Measurements from ENCODE around the gene INSL3. TPM values are rescaled to one million over a fixed set of nuclear protein-coding genes. Genes with fewer than 3 reads are reported as not detected.

INSL3 gene
- total and polyA plus RNA-seq, 2 donors from 2014 or later: not detected

DNA sequence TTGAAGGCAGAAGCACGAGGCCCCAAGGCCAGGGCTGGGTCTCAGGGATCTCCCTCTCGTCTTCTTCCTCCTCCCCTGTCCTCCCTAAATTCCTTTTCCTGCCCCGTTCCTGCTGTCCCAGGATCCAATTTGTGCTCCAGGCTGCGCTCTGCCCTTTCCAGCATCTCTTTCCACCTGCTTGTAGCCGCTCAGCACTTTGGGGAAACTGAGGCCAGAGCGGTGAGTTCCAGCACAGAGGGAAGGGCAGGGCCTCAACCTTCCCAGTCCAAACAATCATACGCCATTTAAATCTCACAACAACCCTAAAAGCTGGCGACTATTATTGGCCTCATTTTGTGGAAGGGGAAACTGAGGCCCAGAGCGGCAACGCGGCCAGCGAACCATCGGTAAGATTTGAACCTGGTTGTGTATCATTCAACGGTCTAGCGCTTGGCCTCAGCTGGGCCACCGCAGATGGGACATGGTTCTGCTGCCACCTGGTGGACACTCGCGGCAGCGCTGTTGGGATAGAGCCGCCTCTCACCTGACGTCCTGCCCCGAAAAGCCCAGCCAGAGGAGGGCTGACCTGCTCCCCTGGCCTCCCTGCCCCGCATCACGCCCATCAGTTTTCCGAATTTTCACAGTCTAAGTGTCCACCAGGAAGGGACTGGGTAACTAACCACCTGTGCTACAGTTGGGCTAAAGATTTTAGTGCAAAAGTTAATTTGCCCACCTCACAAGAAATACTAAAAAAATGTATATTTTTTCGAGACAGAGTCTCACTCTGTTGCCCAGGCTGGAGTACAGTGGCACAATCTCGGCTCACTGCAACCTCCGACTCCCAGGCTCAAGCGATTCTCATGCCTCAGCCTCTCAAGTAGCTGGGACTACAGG is 34.2 kb upstream of the INSL3 start:
- intact Hi-C loops (cut with DNase I): no loop called here

DNA sequence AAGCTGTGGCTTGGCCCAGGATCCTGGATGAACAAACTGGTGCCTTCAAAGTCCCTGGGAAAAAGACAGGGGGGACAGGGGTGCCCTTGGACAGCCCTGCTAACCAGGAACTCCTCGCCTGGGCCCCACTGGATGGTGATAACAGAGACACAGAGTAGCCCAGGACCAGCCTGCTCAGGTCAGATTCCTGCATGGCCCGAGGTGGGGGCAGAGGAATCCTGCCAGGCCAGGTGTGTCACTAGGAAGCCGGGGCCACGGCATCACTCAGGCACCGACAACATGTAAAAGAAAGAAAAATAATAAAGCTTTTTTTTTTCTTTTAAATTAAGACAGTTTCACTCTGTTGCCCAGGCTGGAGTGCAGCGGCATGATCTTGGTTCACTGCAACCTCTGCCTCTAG is 32.7 kb upstream of the INSL3 start:
- Histone ChIP-seq H3K4me1 (ENCODE audit: control insufficient read depth in 2 of 3, insufficient read depth in 2 of 3, low read depth in 1 of 3, low read length in 3 of 3) (peaks cover 0 to 3% (median 0%) of the 10 kb centered on the region in 3 donors), H3K9ac (ENCODE audit: low read length in 3 of 3) (no peak overlapping the region), H3K4me3 (ENCODE audit: low read length in 3 of 3) (no peak overlapping the region), H3K27ac (ENCODE audit: low read depth in 2 of 2, low read length in 2 of 2) (no peak overlapping the region), H3K27me3 (ENCODE audit: control insufficient read depth, insufficient read depth, low read length) (no peaks in the 10 kb centered on the region), H3K9me3 (ENCODE audit: control insufficient read depth in 2 of 3, insufficient read depth in 1 of 3, low read length in 3 of 3) (no peaks in the 10 kb centered on the region), H3K36me3 (ENCODE audit: control insufficient read depth in 2 of 3, insufficient read depth in 3 of 3, low read length in 3 of 3) (no peaks in the 10 kb centered on the region)
- intact Hi-C loops (cut with DNase I): no loop called here
- DNase-seq: no peak
- TF ChIP-seq, protein P1, sequence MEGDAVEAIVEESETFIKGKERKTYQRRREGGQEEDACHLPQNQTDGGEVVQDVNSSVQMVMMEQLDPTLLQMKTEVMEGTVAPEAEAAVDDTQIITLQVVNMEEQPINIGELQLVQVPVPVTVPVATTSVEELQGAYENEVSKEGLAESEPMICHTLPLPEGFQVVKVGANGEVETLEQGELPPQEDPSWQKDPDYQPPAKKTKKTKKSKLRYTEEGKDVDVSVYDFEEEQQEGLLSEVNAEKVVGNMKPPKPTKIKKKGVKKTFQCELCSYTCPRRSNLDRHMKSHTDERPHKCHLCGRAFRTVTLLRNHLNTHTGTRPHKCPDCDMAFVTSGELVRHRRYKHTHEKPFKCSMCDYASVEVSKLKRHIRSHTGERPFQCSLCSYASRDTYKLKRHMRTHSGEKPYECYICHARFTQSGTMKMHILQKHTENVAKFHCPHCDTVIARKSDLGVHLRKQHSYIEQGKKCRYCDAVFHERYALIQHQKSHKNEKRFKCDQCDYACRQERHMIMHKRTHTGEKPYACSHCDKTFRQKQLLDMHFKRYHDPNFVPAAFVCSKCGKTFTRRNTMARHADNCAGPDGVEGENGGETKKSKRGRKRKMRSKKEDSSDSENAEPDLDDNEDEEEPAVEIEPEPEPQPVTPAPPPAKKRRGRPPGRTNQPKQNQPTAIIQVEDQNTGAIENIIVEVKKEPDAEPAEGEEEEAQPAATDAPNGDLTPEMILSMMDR (IDR thresholded peaks at IDR 0.05; ENCODE audit: borderline replicate concordance, extremely low read depth, insufficient read depth): no peak
- FAIRE-seq: no peak

More for the DNA sequence above, 34.2 kb upstream of the INSL3 start:
- peak; percentile 85 to 94 (median 89) for DNase-seq
- no peak overlapping the region for H3K4me3 ChIP-seq (ENCODE audit: low read length in 3 of 3)
- no peaks in the 10 kb centered on the region for H3K9me3 ChIP-seq (ENCODE audit: control insufficient read depth in 2 of 3, insufficient read depth in 1 of 3, low read length in 3 of 3)
- H3K4me1 ChIP-seq (ENCODE audit: control insufficient read depth in 2 of 3, insufficient read depth in 2 of 3, low read depth in 1 of 3, low read length in 3 of 3): peaks cover 0 to 7% (median 0%) of the 10 kb centered on the region in 3 donors
- no peak overlapping the region for H3K27ac ChIP-seq (ENCODE audit: low read depth in 2 of 2, low read length in 2 of 2)
- H3K36me3 ChIP-seq (ENCODE audit: control insufficient read depth in 2 of 3, insufficient read depth in 3 of 3, low read length in 3 of 3): no peaks in the 10 kb centered on the region
- FAIRE-seq: no peak
- TF ChIP-seq, protein P1 (IDR thresholded peaks at IDR 0.05; ENCODE audit: borderline replicate concordance, extremely low read depth, insufficient read depth): peak; percentile 99
- H3K9ac ChIP-seq (ENCODE audit: low read length in 3 of 3): peak overlapping the region in 1 of 3 donors; percentile 26
- no peaks in the 10 kb centered on the region for H3K27me3 ChIP-seq (ENCODE audit: control insufficient read depth, insufficient read depth, low read length)

DNA sequence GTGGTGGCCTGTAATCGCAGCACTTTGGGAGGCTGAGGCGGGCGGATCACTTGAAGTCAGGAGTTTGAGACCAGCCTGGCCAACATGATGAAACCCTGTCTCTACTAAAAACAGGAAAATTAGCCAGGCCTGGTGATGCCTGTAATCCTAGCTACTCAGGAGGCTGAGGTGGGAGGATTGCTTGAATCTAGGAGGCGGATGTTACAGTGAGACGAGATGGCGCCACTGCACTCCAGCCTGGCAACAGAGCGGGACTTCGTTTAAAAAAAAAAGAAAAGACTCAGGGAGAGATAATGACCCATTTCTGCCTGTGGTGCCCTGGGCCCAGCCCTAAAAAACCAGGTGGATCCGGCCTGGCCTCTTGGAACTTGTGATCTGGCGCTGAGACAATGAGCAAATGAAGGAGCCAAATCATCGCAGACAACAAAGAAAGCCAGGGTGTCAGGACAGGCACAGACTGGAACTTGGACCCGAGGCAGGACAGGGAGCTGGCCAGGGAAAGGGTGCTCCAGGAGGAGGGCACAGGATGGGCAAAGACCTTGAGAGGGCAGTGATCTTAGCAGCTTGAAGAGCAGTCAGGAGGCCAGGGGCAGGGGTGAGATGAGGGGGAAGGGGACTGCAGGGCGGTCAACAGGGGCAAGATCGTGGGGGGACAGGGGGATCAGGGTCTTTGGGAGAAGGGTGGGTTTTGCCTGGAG is 27.4 kb upstream of the INSL3 start:
- intact Hi-C loops (cut with DNase I): no loop called here
- DNase-seq: no peak

More for the DNA sequence above, 27.4 kb upstream of the INSL3 start:
- H3K9ac ChIP-seq (ENCODE audit: low read length in 3 of 3): no peak overlapping the region
- TF ChIP-seq, protein P1 (IDR thresholded peaks at IDR 0.05; ENCODE audit: borderline replicate concordance, extremely low read depth, insufficient read depth): no peak
- H3K4me3 ChIP-seq (ENCODE audit: low read length in 3 of 3): no peak overlapping the region
- FAIRE-seq: no peak
- H3K9me3 ChIP-seq (ENCODE audit: control insufficient read depth in 2 of 3, insufficient read depth in 1 of 3, low read length in 3 of 3): no peaks in the 10 kb centered on the region
- H3K4me1 ChIP-seq (ENCODE audit: control insufficient read depth in 2 of 3, insufficient read depth in 2 of 3, low read depth in 1 of 3, low read length in 3 of 3): peaks cover 0 to 3% (median 0%) of the 10 kb centered on the region in 3 donors
- no peak overlapping the region for H3K27ac ChIP-seq (ENCODE audit: low read depth in 2 of 2, low read length in 2 of 2)
- no peaks in the 10 kb centered on the region for H3K27me3 ChIP-seq (ENCODE audit: control insufficient read depth, insufficient read depth, low read length)
- H3K36me3 ChIP-seq (ENCODE audit: control insufficient read depth in 2 of 3, insufficient read depth in 3 of 3, low read length in 3 of 3): no peaks in the 10 kb centered on the region

All from kidney (tissue), 14 donors.